ENCODE measurements around the gene SLC4A1. TPM values are rescaled to one million over a fixed set of nuclear protein-coding genes. Genes with fewer than 3 reads are reported as not detected.
A peak's percentile ranks its signal among the peaks of the same experiment; 100 is the strongest.

The SLC4A1 gene
- polyA plus RNA-seq, 1 of the 3 experiments (the other 2 are of a cell fraction), result not detected

- TF ChIP-seq JUND (IDR thresholded peaks at IDR 0.05) (no peak), ZBTB33 (IDR thresholded peaks at IDR 0.05; ENCODE audit: borderline replicate concordance, low read depth) (no peak), EZH2phosphoT487 (IDR thresholded peaks at IDR 0.05; ENCODE audit: borderline replicate concordance, low read depth) (no peak), IRF3 (IDR thresholded peaks at IDR 0.05; ENCODE audit: low read depth, low read length) (no peak), TAF1 (IDR thresholded peaks at IDR 0.05; ENCODE audit: borderline replicate concordance, low read depth, low read length) (no peak), CTCF (IDR thresholded peaks at IDR 0.05) (no peak), EP300 (IDR thresholded peaks at IDR 0.05; ENCODE audit: borderline replicate concordance in 1 of 2, low read depth in 1 of 2, low read length in 1 of 2) (peak in 1 of 2 experiments; percentile 27; a peak in 1 of 4 replicates), FOXJ3 (CRISPR knock-in tag; IDR thresholded peaks at IDR 0.05) (no peak)
- no peak overlapping the region for H3K9ac ChIP-seq
- no peaks in the 10 kb centered on the region for H3K79me2 ChIP-seq (ENCODE audit: insufficient read depth)
- H3K36me3 ChIP-seq (replicated peaks in 1 of 2; ENCODE audit: control insufficient read depth in 1 of 2, insufficient read depth in 2 of 2, low read length in 1 of 2), result no peaks in the 10 kb centered on the region
- H3K4me2 ChIP-seq, result no peak overlapping the region
- H3K9me2 ChIP-seq, result no peaks in the 10 kb centered on the region
- no peak overlapping the region for H3K4me3 ChIP-seq (ENCODE audit: low read depth in 2 of 2, low read length in 1 of 2)
- 58% methylated on average over 6 of the region's 7 CpGs for WGBS (ENCODE audit: low lambda C conversion rate)
- H3K9me3 ChIP-seq, result no peaks in the 10 kb centered on the region
- no peaks in the 10 kb centered on the region for H3F3A ChIP-seq (replicated peaks; ENCODE audit: insufficient read depth)
- no peak overlapping the region for H3K27ac ChIP-seq (ENCODE audit: low read depth in 2 of 2, low read length in 1 of 2)
- POLR2A ChIA-PET, result no interaction called here
- CTCF ChIA-PET, result interaction anchor here (1.0 kb wide), 1 partner anchor 11 kb away, joined by 3 read pairs; no protein-coding TSS in a partner anchor
- DNase-seq, result peak; percentile 59
- no peaks in the 10 kb centered on the region; the same call in 1 of the 2 replicates for H3K27me3 ChIP-seq (ENCODE audit: insufficient read depth)
- H2AFZ ChIP-seq (ENCODE audit: low read depth), result no peak overlapping the region
- no peaks in the 10 kb centered on the region for H4K20me1 ChIP-seq (ENCODE audit: insufficient read depth)
- peaks cover 0 to 14% of the 10 kb centered on the region in 2 experiments; a peak in 1 of 4 replicates for H3K4me1 ChIP-seq (ENCODE audit: control insufficient read depth in 1 of 2, insufficient read depth in 2 of 2, low read depth in 1 of 2, low read length in 1 of 2)
These were observed 1.8 kb upstream of the SLC4A1 start for GRCh38 chr17:44269535-44270240.
